ENCODE measurements around the gene LITAF. TPM values are rescaled to one million over a fixed set of nuclear protein-coding genes. Genes with fewer than 3 reads are reported as not detected.

Gene LITAF
- 17.2 TPM for total RNA-seq

- H3K9ac ChIP-seq (ENCODE audit: low read depth in 1 of 3, low read length in 3 of 3), result peak within 1 kb of the TSS; percentile 69 to 91 (median 85)
- H3K4me3 ChIP-seq (ENCODE audit: low read length in 3 of 3), result peak within 1 kb of the TSS; percentile 66 to 81 (median 76)
- no peaks in the 10 kb centered on the region for H3K36me3 ChIP-seq (ENCODE audit: control insufficient read depth in 3 of 3, insufficient read depth in 3 of 3, low read length in 3 of 3)
- no peaks in the 10 kb centered on the region for H3K9me3 ChIP-seq (ENCODE audit: control insufficient read depth in 3 of 3, low read length in 3 of 3)
- peak within 1 kb of the TSS; percentile 80 for H3K27ac ChIP-seq (ENCODE audit: low read depth, low read length)
- peaks cover 17 to 39% (median 34%) of the 10 kb centered on the region in 3 donors for H3K4me1 ChIP-seq (ENCODE audit: control insufficient read depth in 3 of 3, insufficient read depth in 3 of 3, low read length in 3 of 3)
- no peaks in the 10 kb centered on the region for H3K27me3 ChIP-seq (ENCODE audit: control insufficient read depth in 3 of 3, insufficient read depth in 3 of 3, low read length in 3 of 3)
Observed at GRCh38 chr16:11586856-11587642, at the start of gene LITAF. Gene LITAF (minus strand): TSS chr16:11586919. CDS start chr16:11556730, 30,189 bp downstream.

GRCh38 chr16:11636172-11636721 is 49.5 kb upstream of the LITAF start:
- Histone ChIP-seq H3K4me3 (ENCODE audit: low read length in 3 of 3) (no peak overlapping the region), H3K4me1 (ENCODE audit: control insufficient read depth in 3 of 3, insufficient read depth in 3 of 3, low read length in 3 of 3) (peaks cover 17 to 27% (median 20%) of the 10 kb centered on the region in 3 donors), H3K9ac (ENCODE audit: low read depth in 1 of 3, low read length in 3 of 3) (no peak overlapping the region), H3K27me3 (ENCODE audit: control insufficient read depth in 3 of 3, insufficient read depth in 3 of 3, low read length in 3 of 3) (no peaks in the 10 kb centered on the region), H3K9me3 (ENCODE audit: control insufficient read depth in 3 of 3, low read length in 3 of 3) (no peaks in the 10 kb centered on the region), H3K27ac (ENCODE audit: low read depth, low read length) (no peak overlapping the region), H3K36me3 (ENCODE audit: control insufficient read depth in 3 of 3, insufficient read depth in 3 of 3, low read length in 3 of 3) (no peaks in the 10 kb centered on the region)

- Histone ChIP-seq H3K9me3 (ENCODE audit: control insufficient read depth in 3 of 3, low read length in 3 of 3) (no peaks in the 10 kb centered on the region), H3K27ac (ENCODE audit: low read depth, low read length) (no peak overlapping the region), H3K36me3 (ENCODE audit: control insufficient read depth in 3 of 3, insufficient read depth in 3 of 3, low read length in 3 of 3) (no peaks in the 10 kb centered on the region), H3K4me1 (ENCODE audit: control insufficient read depth in 3 of 3, insufficient read depth in 3 of 3, low read length in 3 of 3) (peaks cover 11 to 22% (median 14%) of the 10 kb centered on the region in 3 donors), H3K27me3 (ENCODE audit: control insufficient read depth in 3 of 3, insufficient read depth in 3 of 3, low read length in 3 of 3) (no peaks in the 10 kb centered on the region), H3K9ac (ENCODE audit: low read depth in 1 of 3, low read length in 3 of 3) (no peak overlapping the region), H3K4me3 (ENCODE audit: low read length in 3 of 3) (no peak overlapping the region)
Observed at GRCh38 chr16:11635679-11636171, 49.0 kb upstream of the LITAF start.

- Histone ChIP-seq H3K4me1 (ENCODE audit: control insufficient read depth in 3 of 3, insufficient read depth in 3 of 3, low read length in 3 of 3) (peaks cover 6 to 17% (median 9%) of the 10 kb centered on the region in 3 donors), H3K9ac (ENCODE audit: low read depth in 1 of 3, low read length in 3 of 3) (no peak overlapping the region), H3K9me3 (ENCODE audit: control insufficient read depth in 3 of 3, low read length in 3 of 3) (no peaks in the 10 kb centered on the region), H3K27ac (ENCODE audit: low read depth, low read length) (no peak overlapping the region), H3K27me3 (ENCODE audit: control insufficient read depth in 3 of 3, insufficient read depth in 3 of 3, low read length in 3 of 3) (no peaks in the 10 kb centered on the region), H3K36me3 (ENCODE audit: control insufficient read depth in 3 of 3, insufficient read depth in 3 of 3, low read length in 3 of 3) (no peaks in the 10 kb centered on the region), H3K4me3 (ENCODE audit: low read length in 3 of 3) (no peak overlapping the region)
Observed at GRCh38 chr16:11635113-11635652, 48.5 kb upstream of the LITAF start.

- no peak overlapping the region for H3K4me3 ChIP-seq (ENCODE audit: low read length in 3 of 3)
Observed at GRCh38 chr16:11634312-11634711, 47.6 kb upstream of the LITAF start.

GRCh38 chr16:11633113-11633512 is 46.4 kb upstream of the LITAF start:
- no peak overlapping the region for H3K9ac ChIP-seq (ENCODE audit: low read depth in 1 of 3, low read length in 3 of 3)
- peak overlapping the region; percentile 25 for H3K27ac ChIP-seq (ENCODE audit: low read depth, low read length)

More at GRCh38 chr16:11634312-11634711, 47.6 kb upstream of the LITAF start:
- Histone ChIP-seq H3K27me3 (ENCODE audit: control insufficient read depth in 3 of 3, insufficient read depth in 3 of 3, low read length in 3 of 3) (no peaks in the 10 kb centered on the region), H3K27ac (ENCODE audit: low read depth, low read length) (no peak overlapping the region), H3K9me3 (ENCODE audit: control insufficient read depth in 3 of 3, low read length in 3 of 3) (no peaks in the 10 kb centered on the region), H3K4me1 (ENCODE audit: control insufficient read depth in 3 of 3, insufficient read depth in 3 of 3, low read length in 3 of 3) (peaks cover 0 to 10% (median 3%) of the 10 kb centered on the region in 3 donors), H3K9ac (ENCODE audit: low read depth in 1 of 3, low read length in 3 of 3) (no peak overlapping the region), H3K36me3 (ENCODE audit: control insufficient read depth in 3 of 3, insufficient read depth in 3 of 3, low read length in 3 of 3) (no peaks in the 10 kb centered on the region)

GRCh38 chr16:11632455-11632939 is 45.8 kb upstream of the LITAF start:
- Histone ChIP-seq H3K4me1 (ENCODE audit: control insufficient read depth in 3 of 3, insufficient read depth in 3 of 3, low read length in 3 of 3) (peaks cover 0 to 10% (median 3%) of the 10 kb centered on the region in 3 donors), H3K36me3 (ENCODE audit: control insufficient read depth in 3 of 3, insufficient read depth in 3 of 3, low read length in 3 of 3) (no peaks in the 10 kb centered on the region), H3K9ac (ENCODE audit: low read depth in 1 of 3, low read length in 3 of 3) (no peak overlapping the region), H3K27me3 (ENCODE audit: control insufficient read depth in 3 of 3, insufficient read depth in 3 of 3, low read length in 3 of 3) (no peaks in the 10 kb centered on the region), H3K4me3 (ENCODE audit: low read length in 3 of 3) (no peak overlapping the region), H3K9me3 (ENCODE audit: control insufficient read depth in 3 of 3, low read length in 3 of 3) (no peaks in the 10 kb centered on the region), H3K27ac (ENCODE audit: low read depth, low read length) (peak overlapping the region; percentile 25)

More at GRCh38 chr16:11633113-11633512, 46.4 kb upstream of the LITAF start:
- no peaks in the 10 kb centered on the region for H3K36me3 ChIP-seq (ENCODE audit: control insufficient read depth in 3 of 3, insufficient read depth in 3 of 3, low read length in 3 of 3)
- H3K4me1 ChIP-seq (ENCODE audit: control insufficient read depth in 3 of 3, insufficient read depth in 3 of 3, low read length in 3 of 3), result peaks cover 0 to 10% (median 3%) of the 10 kb centered on the region in 3 donors
- no peaks in the 10 kb centered on the region for H3K9me3 ChIP-seq (ENCODE audit: control insufficient read depth in 3 of 3, low read length in 3 of 3)
- H3K27me3 ChIP-seq (ENCODE audit: control insufficient read depth in 3 of 3, insufficient read depth in 3 of 3, low read length in 3 of 3), result no peaks in the 10 kb centered on the region
- no peak overlapping the region for H3K4me3 ChIP-seq (ENCODE audit: low read length in 3 of 3)

GRCh38 chr16:11631214-11631613 is 44.5 kb upstream of the LITAF start:
- H3K27ac ChIP-seq (ENCODE audit: low read depth, low read length), result no peak overlapping the region
- H3K36me3 ChIP-seq (ENCODE audit: control insufficient read depth in 3 of 3, insufficient read depth in 3 of 3, low read length in 3 of 3), result no peaks in the 10 kb centered on the region
- no peaks in the 10 kb centered on the region for H3K9me3 ChIP-seq (ENCODE audit: control insufficient read depth in 3 of 3, low read length in 3 of 3)
- H3K4me3 ChIP-seq (ENCODE audit: low read length in 3 of 3), result no peak overlapping the region
- peaks cover 0 to 10% (median 3%) of the 10 kb centered on the region in 3 donors for H3K4me1 ChIP-seq (ENCODE audit: control insufficient read depth in 3 of 3, insufficient read depth in 3 of 3, low read length in 3 of 3)
- H3K27me3 ChIP-seq (ENCODE audit: control insufficient read depth in 3 of 3, insufficient read depth in 3 of 3, low read length in 3 of 3), result no peaks in the 10 kb centered on the region
- no peak overlapping the region for H3K9ac ChIP-seq (ENCODE audit: low read depth in 1 of 3, low read length in 3 of 3)

GRCh38 chr16:11630768-11631056 is 44.0 kb upstream of the LITAF start:
- H3K27me3 ChIP-seq (ENCODE audit: control insufficient read depth in 3 of 3, insufficient read depth in 3 of 3, low read length in 3 of 3), result no peaks in the 10 kb centered on the region
- no peaks in the 10 kb centered on the region for H3K9me3 ChIP-seq (ENCODE audit: control insufficient read depth in 3 of 3, low read length in 3 of 3)
- no peak overlapping the region for H3K9ac ChIP-seq (ENCODE audit: low read depth in 1 of 3, low read length in 3 of 3)
- H3K4me3 ChIP-seq (ENCODE audit: low read length in 3 of 3), result no peak overlapping the region
- peaks cover 0 to 10% (median 3%) of the 10 kb centered on the region in 3 donors for H3K4me1 ChIP-seq (ENCODE audit: control insufficient read depth in 3 of 3, insufficient read depth in 3 of 3, low read length in 3 of 3)
- H3K27ac ChIP-seq (ENCODE audit: low read depth, low read length), result no peak overlapping the region
- H3K36me3 ChIP-seq (ENCODE audit: control insufficient read depth in 3 of 3, insufficient read depth in 3 of 3, low read length in 3 of 3), result no peaks in the 10 kb centered on the region
